Measurements from ENCODE around the gene ENTHD1. TPM values are rescaled to one million over a fixed set of nuclear protein-coding genes. Genes with fewer than 3 reads are reported as not detected.

The ENTHD1 gene
- total and polyA plus RNA-seq, 2 of the 8 experiments (the other 6 are each of a cell fraction or from before 2014, with no cell fraction given), result not detected

GRCh38 chr22:39819429-39819828 is 74.1 kb downstream of the ENTHD1 start:
- no peaks in the 10 kb centered on the region for H3K36me3 ChIP-seq (ENCODE audit: control insufficient read depth in 2 of 4, insufficient read depth in 4 of 4, low read length in 3 of 4)
- H2BK5ac ChIP-seq (ENCODE audit: low read depth, low read length), result no peak overlapping the region
- no peaks in the 10 kb centered on the region for H3K9me3 ChIP-seq (ENCODE audit: insufficient read depth in 2 of 2, low read depth in 1 of 2, low read length in 1 of 2)
- H3K56ac ChIP-seq (replicated peaks; ENCODE audit: insufficient read length, low read depth, low read length), result no peak overlapping the region
- no peak overlapping the region for H3K18ac ChIP-seq (ENCODE audit: extremely low read depth, low read length)
- H3K4me3 ChIP-seq (ENCODE audit: extremely low read depth in 1 of 4, insufficient read depth in 2 of 4, low read depth in 3 of 4, low read length in 4 of 4), result no peak overlapping the region
- DNase-seq (ENCODE audit: low read depth in 1 of 2, low spot score in 2 of 2), result no peak
- CTCF ChIA-PET (ENCODE audit: partially characterized antibody), result interaction anchor here (0.6 to 1.8 kb wide), 4 partner anchors 11 to 512 kb away, joined by 3 to 10 read pairs (median 3); no protein-coding TSS in a partner anchor
- no peak overlapping the region for H3K14ac ChIP-seq (ENCODE audit: insufficient read length)
- no peak overlapping the region for H2AFZ ChIP-seq (ENCODE audit: low read length)
- no peak overlapping the region for H2BK12ac ChIP-seq (ENCODE audit: low read depth, low read length)
- H3K4me2 ChIP-seq (ENCODE audit: insufficient read depth in 1 of 2, low read depth in 2 of 2, low read length in 2 of 2), result no peak overlapping the region
- no peak overlapping the region for H3K23ac ChIP-seq (ENCODE audit: insufficient read length)
- no peak overlapping the region for H4K8ac ChIP-seq (ENCODE audit: extremely low read depth, insufficient read depth, low read length)
- H2AK5ac ChIP-seq (ENCODE audit: low read depth, low read length), result no peak overlapping the region
- no peaks in the 10 kb centered on the region for H3K4me1 ChIP-seq (replicated peaks in 1 of 4; ENCODE audit: control insufficient read depth in 3 of 4, insufficient read depth in 4 of 4, low read length in 3 of 4)
- no peaks in the 10 kb centered on the region for H3K79me1 ChIP-seq (ENCODE audit: low read depth, low read length)
- H4K20me1 ChIP-seq (replicated peaks in 1 of 2; ENCODE audit: control insufficient read depth in 1 of 2, insufficient read depth in 2 of 2, low read length in 2 of 2), result no peaks in the 10 kb centered on the region
- no peaks in the 10 kb centered on the region for H3K79me2 ChIP-seq (ENCODE audit: control insufficient read depth in 1 of 2, insufficient read depth in 2 of 2, low read length in 2 of 2)
- no peak overlapping the region for H3K9ac ChIP-seq (replicated peaks in 1 of 4; ENCODE audit: extremely low read depth in 1 of 4, low read depth in 3 of 4, low read length in 3 of 4)
- no peak overlapping the region for H2BK120ac ChIP-seq (replicated peaks; ENCODE audit: low read depth, low read length)
- H2BK15ac ChIP-seq (ENCODE audit: low read length), result no peak overlapping the region
- TF ChIP-seq BCL11A (IDR thresholded peaks at IDR 0.05; ENCODE audit: low read depth in 2 of 2, low read length in 2 of 2), result no peak
- TF ChIP-seq RFX5 (IDR thresholded peaks at IDR 0.05; ENCODE audit: borderline replicate concordance, low read depth, low read length), result no peak
- no peak for TF ChIP-seq CREB1 (IDR thresholded peaks at IDR 0.05)
- no peak for TF ChIP-seq ZNF274 (IDR thresholded peaks at IDR 0.05; ENCODE audit: borderline replicate concordance, extremely low read depth, low read length)
- TF ChIP-seq, protein P1, sequence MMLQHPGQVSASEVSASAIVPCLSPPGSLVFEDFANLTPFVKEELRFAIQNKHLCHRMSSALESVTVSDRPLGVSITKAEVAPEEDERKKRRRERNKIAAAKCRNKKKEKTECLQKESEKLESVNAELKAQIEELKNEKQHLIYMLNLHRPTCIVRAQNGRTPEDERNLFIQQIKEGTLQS (IDR thresholded peaks at IDR 0.05; ENCODE audit: insufficient read depth, low read depth, low read length), result no peak
- TF ChIP-seq POLR2A (IDR thresholded peaks at IDR 0.05; ENCODE audit: control extremely low read depth in 1 of 2, low read depth in 2 of 2, low read length in 2 of 2), result no peak
- no peak for TF ChIP-seq SAP30 (IDR thresholded peaks at IDR 0.05; ENCODE audit: insufficient read depth, insufficient replicate concordance, low read length)
- TF ChIP-seq TBP (IDR thresholded peaks at IDR 0.05; ENCODE audit: low read depth, low read length), result no peak
- no peak for TF ChIP-seq SP1 (IDR thresholded peaks at IDR 0.05; ENCODE audit: low read depth, low read length)
- no peak for TF ChIP-seq RXRA (IDR thresholded peaks at IDR 0.05; ENCODE audit: insufficient read depth, low read depth, low read length)
- no peak for TF ChIP-seq MAX (IDR thresholded peaks at IDR 0.05)
- TF ChIP-seq NANOG (IDR thresholded peaks at IDR 0.05; ENCODE audit: insufficient read depth, low read depth, low read length, poor library complexity, severe bottlenecking), result no peak
- TF ChIP-seq SIX5 (IDR thresholded peaks at IDR 0.05; ENCODE audit: low read depth, low read length), result no peak
- TF ChIP-seq YY1 (IDR thresholded peaks at IDR 0.05; ENCODE audit: low read depth, low read length), result no peak
- H3K4ac ChIP-seq (replicated peaks; ENCODE audit: insufficient read length, low read depth, low read length), result no peak overlapping the region
- WGBS, 2 experiments (ENCODE audit: extremely low coverage in 1 of 2, insufficient coverage in 1 of 2, insufficient read length in 1 of 2, insufficient replicate concordance in 2 of 2, low coverage in 1 of 2, low lambda C conversion rate in 2 of 2, missing lambda C conversion rate in 1 of 2), result 76% methylated on average over 2 of the region's 2 CpGs; no CpG with 5 or more reads in 1 of the 2 experiments
- no peak for FAIRE-seq
- H3K23me2 ChIP-seq (ENCODE audit: low read depth, low read length), result no peaks in the 10 kb centered on the region
- no peaks in the 10 kb centered on the region for H3K27me3 ChIP-seq (replicated peaks in 1 of 4; ENCODE audit: control insufficient read depth in 3 of 4, extremely low read depth in 1 of 4, insufficient read depth in 3 of 4, low read length in 3 of 4)
- H4K5ac ChIP-seq (ENCODE audit: insufficient read length, low read depth, low read length), result no peak overlapping the region
- POLR2A ChIA-PET (ENCODE audit: partially characterized antibody), result interaction anchor here (1.0 kb wide), 1 partner anchor 13 kb away, joined by 3 read pairs; no protein-coding TSS in a partner anchor
- H2BK20ac ChIP-seq (ENCODE audit: low read length), result no peak overlapping the region
- H4K91ac ChIP-seq (replicated peaks; ENCODE audit: insufficient read length, low read length), result no peak overlapping the region
- H3K27ac ChIP-seq (ENCODE audit: low read depth, low read length), result no peak overlapping the region

All from H1 (cell line).